Gastrocnemius medialis (tissue), 4 donors: ENCODE data around the gene PPCDC.

Source experiments
- CTCF ChIP-seq, 5 experiments: fragments of 450-650 bp in 3 of 5; fragments of 200-600 bp in 2 of 5; sonication (generic) in 2 of 5; IDR thresholded peaks in 4 of 5; conservative IDR thresholded peaks in 1 of 5; 1 replicate in 4 of 5; 2 replicates in 1 of 5; pipeline ENCODE4 v1.5.1; 2016 to 2019; ENCODE audit warnings: antibody characterized with exemption in 5 of 5, mild to moderate bottlenecking in 3 of 5, moderate library complexity in 3 of 5
- POLR2A ChIP-seq, 2 donors: fragments of 450-650 bp; IDR thresholded peaks; one replicate each; pipeline ENCODE4 v1.6.1; 2017; ENCODE audit warnings: antibody characterized with exemption in 2 of 2, mild to moderate bottlenecking in 2 of 2, moderate library complexity in 2 of 2

GRCh38 chr15:75002398-75002797, 21.0 kb upstream of the PPCDC start:
- TF ChIP-seq CTCF (IDR thresholded peaks at IDR 0.05 in 4 of 5, conservative IDR thresholded peaks at IDR 0.05 in 1 of 5) (no peak), POLR2A (IDR thresholded peaks at IDR 0.05) (no peak)
